BE2C (cell line): Measurements from ENCODE around the gene HEG1.

Experiments
- DNase-seq: peaks from one replicate; pipeline ENCODE4 v3.0.0-alpha.2; 2020
- H3K27me3 ChIP-seq: fragments of 250-450 bp; sonication (Bioruptor Pico); 2 replicates; pipeline ENCODE4 v1.5.1; 2020; ENCODE audit warnings: mild to moderate bottlenecking
- H3K36me3 ChIP-seq: fragments of 250-450 bp; sonication (Bioruptor Pico); 2 replicates; pipeline ENCODE4 v1.5.1; 2020; ENCODE audit warnings: mild to moderate bottlenecking
- H3K4me1 ChIP-seq: fragments of 250-450 bp; sonication (Bioruptor Pico); 2 replicates; pipeline ENCODE4 v1.5.1; 2020
- H3K4me3 ChIP-seq: 2 replicates; pipeline ENCODE4 v1.5.1; 2011; ENCODE audit warnings: low read depth, low read length
- H3K9me3 ChIP-seq: fragments of 250-450 bp; sonication (Bioruptor Pico); 2 replicates; pipeline ENCODE4 v1.5.1; 2020
- TF ChIP-seq, protein P1 (sequence below): IDR thresholded peaks from 2 replicates; pipeline ENCODE4 v1.5.1; 2012; ENCODE audit warnings: mild to moderate bottlenecking, low read depth, low read length

Gene HEG1

GRCh38 chr3:125048282-125048681, 7.5 kb downstream of the HEG1 start:
- DNase-seq: no peak
- TF ChIP-seq, protein P1, sequence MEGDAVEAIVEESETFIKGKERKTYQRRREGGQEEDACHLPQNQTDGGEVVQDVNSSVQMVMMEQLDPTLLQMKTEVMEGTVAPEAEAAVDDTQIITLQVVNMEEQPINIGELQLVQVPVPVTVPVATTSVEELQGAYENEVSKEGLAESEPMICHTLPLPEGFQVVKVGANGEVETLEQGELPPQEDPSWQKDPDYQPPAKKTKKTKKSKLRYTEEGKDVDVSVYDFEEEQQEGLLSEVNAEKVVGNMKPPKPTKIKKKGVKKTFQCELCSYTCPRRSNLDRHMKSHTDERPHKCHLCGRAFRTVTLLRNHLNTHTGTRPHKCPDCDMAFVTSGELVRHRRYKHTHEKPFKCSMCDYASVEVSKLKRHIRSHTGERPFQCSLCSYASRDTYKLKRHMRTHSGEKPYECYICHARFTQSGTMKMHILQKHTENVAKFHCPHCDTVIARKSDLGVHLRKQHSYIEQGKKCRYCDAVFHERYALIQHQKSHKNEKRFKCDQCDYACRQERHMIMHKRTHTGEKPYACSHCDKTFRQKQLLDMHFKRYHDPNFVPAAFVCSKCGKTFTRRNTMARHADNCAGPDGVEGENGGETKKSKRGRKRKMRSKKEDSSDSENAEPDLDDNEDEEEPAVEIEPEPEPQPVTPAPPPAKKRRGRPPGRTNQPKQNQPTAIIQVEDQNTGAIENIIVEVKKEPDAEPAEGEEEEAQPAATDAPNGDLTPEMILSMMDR: no peak
- H3K36me3 ChIP-seq: no peaks in the 10 kb centered on the region
- H3K4me3 ChIP-seq: no peak overlapping the region
- H3K4me1 ChIP-seq: peaks cover 12% of the 10 kb centered on the region
- no peaks in the 10 kb centered on the region for H3K27me3 ChIP-seq
- no peaks in the 10 kb centered on the region for H3K9me3 ChIP-seq

- Histone ChIP-seq H3K4me1 (peaks cover 8% of the 10 kb centered on the region), H3K4me3 (no peak overlapping the region), H3K9me3 (no peaks in the 10 kb centered on the region), H3K27me3 (no peaks in the 10 kb centered on the region), H3K36me3 (no peaks in the 10 kb centered on the region)
- no peak for DNase-seq
- TF ChIP-seq, protein P1: no peak
Observed at GRCh38 chr3:125045965-125046364, 9.8 kb downstream of the HEG1 start.

DNA sequence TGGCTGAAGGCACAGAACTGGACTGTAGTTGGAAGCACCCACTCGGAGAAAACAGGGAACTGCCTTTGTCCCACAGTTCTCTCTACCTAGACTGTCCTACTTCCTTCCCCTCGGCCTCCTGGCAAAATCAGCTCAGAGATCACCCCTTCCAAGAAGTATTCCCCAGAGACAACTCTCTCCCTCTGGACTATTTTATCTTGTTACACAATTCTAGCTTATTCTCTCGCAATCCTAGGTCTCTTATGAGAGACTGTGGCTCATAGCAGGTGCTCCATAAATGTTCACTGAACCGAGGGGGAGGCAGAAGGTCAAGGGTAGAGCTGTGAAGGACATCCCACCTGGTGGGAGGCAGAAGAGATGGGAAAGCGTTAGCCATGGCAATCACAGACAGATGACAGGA, 10.6 kb downstream of the HEG1 start:
- no peak for DNase-seq
- H3K4me1 ChIP-seq: peaks cover 8% of the 10 kb centered on the region
- H3K36me3 ChIP-seq: no peaks in the 10 kb centered on the region
- H3K27me3 ChIP-seq: no peaks in the 10 kb centered on the region
- no peak overlapping the region for H3K4me3 ChIP-seq
- no peaks in the 10 kb centered on the region for H3K9me3 ChIP-seq
- TF ChIP-seq, protein P1: no peak

DNA sequence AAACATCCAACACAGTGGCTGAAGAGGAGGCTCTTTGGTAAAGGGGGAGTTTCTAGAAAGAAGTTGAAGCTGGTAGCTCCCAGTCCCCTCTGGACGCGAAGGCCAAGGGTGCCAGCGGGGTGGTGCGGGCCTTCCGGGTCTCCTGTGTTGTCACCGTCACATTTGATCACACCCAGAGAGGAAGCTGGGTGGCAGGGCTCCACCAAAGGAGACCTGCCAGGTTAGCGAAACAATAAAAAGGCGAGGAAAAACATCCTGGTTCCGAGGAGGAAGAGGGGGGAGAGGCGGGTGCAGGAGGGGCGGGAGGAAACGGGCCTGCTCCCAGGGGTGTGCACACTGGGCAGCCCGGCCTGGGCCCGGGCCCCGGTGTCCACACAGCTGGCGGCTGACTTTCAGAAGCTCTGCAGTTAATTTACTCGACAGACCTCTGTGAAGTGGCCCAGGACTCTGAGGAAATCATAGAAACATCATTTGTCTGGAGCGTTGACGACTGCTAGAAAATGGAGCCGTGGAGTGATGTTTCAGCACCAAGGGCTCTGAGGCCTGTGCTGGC, 12.1 kb downstream of the HEG1 start:
- TF ChIP-seq, protein P1: no peak
- Histone ChIP-seq H3K4me3 (no peak overlapping the region), H3K36me3 (no peaks in the 10 kb centered on the region), H3K9me3 (no peaks in the 10 kb centered on the region), H3K27me3 (no peaks in the 10 kb centered on the region), H3K4me1 (peaks cover 10% of the 10 kb centered on the region)
- no peak for DNase-seq

GRCh38 chr3:125042725-125043406, 12.9 kb downstream of the HEG1 start:
- H3K4me3 ChIP-seq: no peak overlapping the region
- H3K27me3 ChIP-seq: no peaks in the 10 kb centered on the region
- no peaks in the 10 kb centered on the region for H3K9me3 ChIP-seq
- TF ChIP-seq, protein P1: no peak
- no peak for DNase-seq
- H3K4me1 ChIP-seq: peaks cover 10% of the 10 kb centered on the region
- H3K36me3 ChIP-seq: no peaks in the 10 kb centered on the region
